Measurements from ENCODE around the gene HERPUD1.
"Not testable (repeated sequence)": the region's sequence is repeated elsewhere in the genome, so short reads cannot be mapped to it uniquely, and the experiment has no call there.

- not testable (repeated sequence) for TF ChIP-seq CTCF, POLR2A (IDR thresholded peaks at IDR 0.05)
These were observed 2.7 kb downstream of the HERPUD1 start for GRCh38 chr16:56934599-56935145.

Measured in esophagus squamous epithelium (tissue), 4 donors.